Central memory CD4-positive, alpha-beta T cell (primary cell): Measurements from ENCODE around the gene F3.
"Not testable (repeated sequence)": the region's sequence is repeated elsewhere in the genome, so short reads cannot be mapped to it uniquely, and the experiment has no call there.

Experiments used
- DNase-seq: peaks from one replicate; pipeline ENCODE4 v3.0.0; 2022
- total RNA-seq, 3 experiments: gene quantifications; one replicate each; lab custom pipeline; 2026; lab: John Stamatoyannopoulos, UW

F3 gene
- 0 to 0.19 (median 0.14) reads per million in 3 experiments for total RNA-seq

DNA sequence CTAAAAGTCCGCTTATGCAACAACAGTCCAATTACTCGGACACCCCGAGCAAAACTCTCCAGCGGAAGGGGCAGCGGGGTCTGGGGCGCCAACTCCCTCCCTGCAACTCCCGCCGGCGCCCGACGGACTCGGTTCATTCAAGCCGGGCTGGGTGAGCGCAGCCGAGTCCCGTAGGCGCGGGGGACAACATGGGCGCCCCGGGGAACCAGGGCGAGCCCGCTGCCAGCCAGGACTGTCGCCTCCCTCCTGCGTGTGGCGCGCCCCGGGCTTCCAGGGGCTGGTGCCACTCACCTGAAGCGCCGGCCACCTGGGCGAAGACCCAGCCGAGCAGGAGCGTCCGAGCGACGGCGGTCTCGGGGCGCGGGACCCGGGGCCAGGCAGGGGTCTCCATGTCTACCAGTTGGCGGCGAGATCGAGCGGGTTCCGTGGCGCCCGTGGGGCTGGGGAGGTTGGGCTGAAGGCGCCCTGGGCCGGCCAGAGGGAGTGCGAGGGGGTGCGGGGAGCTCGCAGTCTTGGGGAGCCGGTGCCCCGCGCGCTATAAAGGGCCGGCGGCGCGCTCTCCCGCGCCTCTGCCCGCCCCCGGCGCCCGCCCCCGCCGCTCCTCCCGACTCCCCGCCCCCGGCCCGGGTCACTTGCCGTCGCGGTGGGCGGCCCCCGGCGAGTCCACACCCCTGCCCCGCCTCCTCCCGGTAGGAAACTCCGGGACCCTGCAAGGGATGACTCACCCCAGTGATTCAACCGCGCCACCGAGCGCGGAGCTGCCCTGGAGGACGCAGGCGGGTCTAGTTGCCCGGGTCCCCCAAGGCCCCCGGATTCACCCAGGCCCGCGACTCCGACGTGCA lies at the start of gene F3:
Gene F3, minus strand, starts transcription at position 514 of the 842 bp plus-strand sequence. Its CDS starts 123 bp downstream, at position 391.
- DNase-seq, result peak; percentile 1

DNA sequence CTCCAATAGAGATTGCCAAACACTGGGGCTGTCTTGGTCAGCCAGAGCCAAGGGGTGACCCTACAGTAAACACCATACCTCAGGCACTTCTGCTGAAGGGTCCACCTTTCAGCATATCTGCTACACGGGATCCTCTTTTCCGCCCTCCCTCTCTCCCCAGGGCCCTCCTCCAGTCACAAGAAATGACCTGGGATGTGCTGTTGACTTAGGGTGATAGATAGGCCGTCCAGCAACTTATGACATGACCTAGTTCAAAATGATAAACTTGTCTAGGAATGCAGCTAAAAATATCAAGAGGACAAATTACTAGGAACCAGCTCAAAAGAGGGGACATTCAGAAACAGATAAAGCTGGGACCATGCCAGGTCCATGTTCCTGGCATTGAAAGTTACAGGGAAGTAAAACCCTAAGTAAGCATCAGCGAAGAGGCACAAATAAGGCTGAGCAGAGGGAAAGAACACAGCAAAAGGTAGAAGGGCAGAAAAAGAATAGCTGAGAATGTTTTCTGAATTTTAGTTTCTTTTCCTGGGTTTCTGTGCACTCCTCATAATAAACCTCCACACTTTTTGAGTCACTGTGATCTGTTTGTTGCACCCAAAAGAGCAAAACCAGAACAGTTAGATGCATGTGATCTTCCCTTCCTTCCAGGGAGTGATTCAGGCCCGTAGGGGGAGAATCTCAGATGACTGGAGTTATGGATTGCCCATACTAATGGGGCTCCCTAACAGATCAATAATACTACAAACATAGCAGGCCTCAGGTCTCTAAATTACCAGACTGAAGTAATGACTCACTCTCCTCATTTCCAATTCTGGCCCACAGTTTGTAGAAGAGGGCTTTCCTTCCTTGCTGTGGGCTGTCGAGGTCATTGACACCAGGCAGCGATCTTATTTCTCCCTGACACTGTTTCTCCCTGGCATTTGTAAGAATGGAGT lies 48.9 kb upstream of the F3 start:
- no peak for DNase-seq

DNA sequence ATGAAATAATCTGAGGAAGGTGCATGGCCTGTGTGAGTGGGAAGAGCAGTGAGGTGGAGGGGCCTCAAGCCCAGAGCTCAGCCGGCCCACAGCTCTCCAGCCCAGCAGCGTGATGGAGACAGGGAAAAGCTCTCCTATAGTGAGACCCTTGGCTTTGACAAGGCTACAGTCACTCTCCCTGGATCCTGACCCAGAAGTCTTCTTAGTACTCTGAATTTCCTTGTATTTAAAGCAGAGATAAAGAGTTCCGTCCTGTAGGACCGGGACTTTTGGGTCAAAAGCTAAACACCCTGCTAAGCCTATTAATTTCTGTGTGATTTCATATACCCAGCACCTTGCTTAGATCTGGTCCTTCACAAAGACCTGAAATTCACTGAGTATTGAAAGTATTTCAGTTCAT lies 48.2 kb upstream of the F3 start:
- DNase-seq, result no peak

DNA sequence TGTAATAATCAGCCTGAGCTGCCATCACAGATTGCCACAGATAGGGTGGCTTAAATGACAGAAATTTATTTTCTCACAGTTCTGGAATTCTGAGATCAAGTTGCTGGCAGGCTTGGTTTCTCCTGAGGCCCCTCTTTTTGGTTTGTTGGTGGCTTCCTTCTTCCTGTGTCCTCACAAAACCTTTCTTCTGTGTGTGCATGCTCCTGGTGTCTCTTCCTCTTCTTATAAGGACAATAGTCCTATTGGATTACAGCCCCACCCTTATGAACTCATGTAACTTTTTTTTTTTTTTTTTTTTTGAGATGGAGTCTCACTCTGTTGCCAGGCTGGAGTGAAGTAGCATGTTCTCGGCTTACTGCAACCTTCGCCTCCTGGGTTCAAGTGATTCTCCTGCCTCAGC lies 41.0 kb upstream of the F3 start:
- no peak for DNase-seq

DNA sequence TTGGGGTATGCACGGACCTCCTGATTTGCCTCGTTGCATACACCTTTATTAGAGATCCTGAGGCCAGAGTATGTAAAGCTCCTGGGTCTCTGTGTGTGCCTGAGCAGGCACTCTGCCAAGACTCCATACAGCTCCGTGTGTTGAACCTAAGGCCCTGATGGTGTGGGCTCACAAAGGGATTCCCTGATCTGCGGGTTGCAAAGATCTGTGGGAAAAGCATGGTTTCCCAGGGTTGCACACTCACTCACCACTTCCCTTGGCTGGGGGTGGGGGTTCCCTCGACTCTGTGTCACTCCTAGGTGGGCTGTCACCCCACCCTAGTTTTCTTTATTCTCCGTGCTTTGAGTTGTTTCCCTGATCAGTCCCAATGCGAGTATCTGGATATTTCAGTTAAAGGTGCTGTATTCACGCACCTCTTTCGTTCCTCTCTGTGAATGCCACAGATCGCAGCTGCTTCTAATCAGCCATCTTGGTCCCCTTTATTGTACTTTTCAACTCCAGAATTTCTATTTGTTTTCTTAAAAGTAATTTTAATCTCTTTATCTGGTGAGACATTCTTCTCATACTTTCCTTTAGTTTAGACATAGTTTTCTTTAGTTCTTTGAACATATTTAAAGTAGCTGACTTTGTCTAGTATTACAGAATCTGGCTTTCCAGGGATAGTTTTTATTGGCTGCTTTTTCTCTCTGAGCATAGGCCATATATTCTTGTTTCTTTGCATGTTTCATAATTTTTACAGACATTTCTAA lies 39.0 kb upstream of the F3 start:
- DNase-seq, result no peak

DNA sequence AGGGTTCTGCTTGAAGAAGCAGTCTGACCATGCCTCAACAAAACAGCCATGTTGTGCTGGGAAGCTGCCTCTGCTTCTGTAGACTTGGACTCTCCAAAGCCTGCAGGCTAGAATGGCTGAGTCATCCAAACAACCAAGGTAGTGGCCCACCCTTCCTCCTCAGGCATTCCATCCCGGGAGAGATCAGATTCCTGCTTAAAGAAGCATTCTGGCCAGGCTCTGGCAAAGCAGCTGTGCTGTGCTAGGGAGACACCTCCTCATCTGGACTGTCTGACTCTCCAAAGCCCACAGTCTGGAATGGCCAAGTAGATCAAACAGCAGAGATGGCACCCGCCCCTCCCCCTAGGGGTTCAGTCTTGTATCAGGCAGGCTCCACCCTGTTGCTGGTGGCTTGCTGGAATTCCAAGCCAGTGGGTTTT lies 38.3 kb upstream of the F3 start:
- no peak for DNase-seq

DNA sequence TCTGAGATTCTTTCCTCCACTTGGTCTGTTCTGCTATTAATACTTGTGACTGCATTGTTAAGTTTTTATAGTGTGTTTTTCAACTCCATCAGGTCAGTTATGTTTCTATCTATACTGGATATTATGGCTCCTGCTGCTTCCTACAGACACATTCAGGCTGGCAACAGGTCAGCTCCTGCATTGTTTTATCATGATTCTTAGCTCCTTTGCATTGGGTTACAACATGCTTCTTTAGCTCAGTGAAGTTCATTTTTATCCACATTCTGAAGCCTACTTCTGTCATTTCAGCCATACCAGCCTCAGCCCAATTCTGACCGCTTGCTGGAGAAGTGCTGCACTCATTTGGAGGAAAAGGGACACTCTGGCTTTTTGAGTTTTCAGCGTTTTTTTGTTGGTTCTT lies 37.3 kb upstream of the F3 start:
- no peak for DNase-seq

DNA sequence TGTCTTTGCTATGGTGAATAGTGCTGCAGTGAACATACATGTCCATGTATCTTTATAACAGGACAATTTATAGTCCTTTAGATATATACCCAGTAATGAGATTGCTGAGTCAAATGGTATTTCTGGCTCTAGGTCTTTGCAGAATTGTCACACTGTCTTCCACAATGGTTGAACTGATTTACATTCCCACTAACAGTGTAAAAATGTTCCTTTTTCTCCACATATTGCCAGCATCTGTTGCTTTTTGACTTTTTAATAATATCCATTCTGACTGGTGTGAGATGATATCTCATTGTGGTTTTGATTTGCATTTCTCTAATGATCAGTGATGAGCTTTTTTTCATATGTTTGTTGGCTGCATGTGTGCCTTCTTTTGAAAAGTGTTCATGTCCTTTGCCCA lies 32.4 kb upstream of the F3 start:
- DNase-seq, result not testable (repeated sequence)

DNA sequence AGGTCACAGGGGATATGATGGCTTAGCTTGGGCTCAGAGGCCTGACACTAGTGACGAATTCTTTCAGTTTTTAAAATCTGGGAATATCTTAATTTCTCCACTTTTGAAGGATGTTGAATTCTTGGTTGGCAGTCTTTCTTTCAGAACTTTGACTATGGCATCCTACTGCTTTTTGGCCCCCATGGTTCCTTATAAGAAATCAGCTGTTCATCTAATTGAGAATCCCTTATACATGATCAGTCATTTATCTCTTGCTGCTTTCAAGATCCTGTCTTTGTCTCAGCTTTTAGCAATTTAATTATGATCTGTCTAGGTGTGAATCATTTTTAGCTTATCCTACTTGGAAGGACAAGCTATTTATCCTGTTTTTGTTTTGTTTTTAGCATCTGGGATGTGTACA lies 31.2 kb upstream of the F3 start:
- no peak for DNase-seq

DNA sequence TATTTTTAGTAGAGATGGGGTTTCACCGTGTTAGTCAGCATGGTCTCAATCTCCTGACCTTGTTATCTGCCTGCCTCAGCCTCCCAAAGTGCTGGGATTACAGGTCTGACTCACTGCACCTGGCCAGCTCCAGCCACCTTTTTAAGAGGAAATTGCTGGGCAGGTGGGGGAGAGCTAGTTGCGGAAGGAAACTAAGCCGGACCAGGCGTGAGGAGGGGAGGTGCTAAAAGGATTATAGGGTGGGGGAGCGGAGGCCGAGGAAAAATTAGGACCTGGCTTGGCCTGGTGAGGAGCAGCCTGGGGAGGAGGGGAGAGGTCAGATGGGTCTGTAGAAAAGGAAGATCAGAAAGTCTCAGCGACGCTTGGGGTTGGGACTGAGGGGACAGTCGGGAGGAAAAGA lies 29.4 kb upstream of the F3 start:
- DNase-seq, result not testable (repeated sequence)

DNA sequence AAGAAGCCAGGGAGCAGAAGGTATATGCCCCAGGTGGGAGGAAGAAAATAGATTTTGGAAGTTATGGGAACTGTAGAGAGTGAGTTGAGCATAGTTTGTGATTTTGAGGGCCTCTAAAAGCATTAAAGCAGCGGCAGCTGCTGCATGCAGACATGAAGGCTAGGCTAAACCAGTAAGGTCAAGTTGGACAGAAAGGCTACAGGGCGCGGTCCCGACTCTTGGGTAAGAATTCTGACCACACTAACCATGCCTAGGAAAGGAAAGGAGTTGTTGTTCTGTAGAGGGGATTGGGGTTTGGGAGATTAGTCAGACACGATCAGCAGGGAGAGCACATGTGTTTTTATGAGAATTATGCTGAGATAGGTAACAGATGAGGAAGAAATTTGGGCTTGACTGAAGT lies 27.2 kb upstream of the F3 start:
- DNase-seq, result not testable (repeated sequence)

DNA sequence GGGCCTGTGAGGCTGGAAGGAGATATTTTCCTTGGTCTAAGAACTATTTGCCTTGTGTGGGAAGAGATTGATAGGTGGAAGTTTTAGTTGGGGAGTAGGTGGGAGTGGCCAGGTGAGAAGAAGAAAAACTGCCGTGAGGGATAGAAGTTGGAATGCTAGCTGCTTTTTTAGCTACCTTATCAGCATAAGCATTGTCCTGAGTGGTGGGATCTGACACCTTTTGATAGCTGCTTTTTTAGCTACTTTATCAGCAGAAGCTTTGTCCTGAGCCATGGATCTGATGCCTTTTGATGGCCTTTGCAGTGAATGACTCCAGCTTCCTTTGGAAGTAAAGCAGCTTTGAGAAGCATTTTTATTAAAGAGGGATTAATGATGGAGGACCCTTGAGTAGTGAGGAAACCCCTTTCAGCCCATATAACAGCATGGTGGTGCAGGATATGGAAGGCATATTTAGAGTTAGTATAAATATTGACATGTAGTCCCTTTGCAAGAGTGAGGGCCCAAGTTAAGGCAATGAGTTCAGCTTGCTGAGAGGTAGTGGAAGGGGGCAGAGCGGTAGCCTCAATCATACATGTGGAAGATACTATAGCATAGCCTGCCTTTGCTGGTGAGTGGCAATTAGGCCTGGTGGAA lies 26.5 kb upstream of the F3 start:
- DNase-seq, result not testable (repeated sequence)

DNA sequence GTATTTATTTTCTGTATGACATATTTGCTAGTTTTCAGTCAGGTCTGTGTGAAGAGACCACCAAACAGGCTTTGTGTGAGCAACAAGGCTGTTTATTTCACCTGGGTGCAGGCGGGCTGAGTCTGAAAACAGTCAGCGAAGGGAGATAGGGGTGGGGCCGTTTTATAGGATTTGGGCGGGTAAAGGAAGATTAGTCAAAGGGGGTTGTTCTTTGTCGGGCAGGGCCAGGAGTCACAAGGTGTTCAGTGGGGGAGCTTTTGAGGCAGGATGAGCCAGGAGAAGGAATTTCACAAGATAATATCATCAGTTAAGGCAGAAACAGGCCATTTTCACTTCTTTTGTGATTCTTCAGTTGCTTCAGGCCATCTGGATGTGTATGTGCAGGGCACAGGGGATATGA lies 24.9 kb upstream of the F3 start:
- DNase-seq, result not testable (repeated sequence)

DNA sequence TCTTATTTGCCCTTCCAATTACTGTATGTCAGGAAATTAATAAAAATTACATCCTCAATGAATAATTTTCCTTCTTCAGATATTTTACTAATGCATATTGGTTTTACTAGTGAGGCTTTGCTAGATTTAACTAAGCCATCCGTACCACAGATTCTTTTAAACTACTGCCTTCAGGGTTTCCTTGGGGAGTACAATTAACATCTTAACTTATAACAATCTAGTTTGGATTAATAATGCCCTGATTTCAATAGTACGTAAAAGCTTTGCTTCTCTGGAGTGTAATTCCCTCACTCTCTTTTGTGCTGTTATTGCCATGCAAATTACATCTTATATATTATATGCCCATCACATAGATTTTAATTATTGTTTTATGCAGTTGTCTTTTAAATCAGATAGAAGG lies 24.3 kb upstream of the F3 start:
- no peak for DNase-seq

DNA sequence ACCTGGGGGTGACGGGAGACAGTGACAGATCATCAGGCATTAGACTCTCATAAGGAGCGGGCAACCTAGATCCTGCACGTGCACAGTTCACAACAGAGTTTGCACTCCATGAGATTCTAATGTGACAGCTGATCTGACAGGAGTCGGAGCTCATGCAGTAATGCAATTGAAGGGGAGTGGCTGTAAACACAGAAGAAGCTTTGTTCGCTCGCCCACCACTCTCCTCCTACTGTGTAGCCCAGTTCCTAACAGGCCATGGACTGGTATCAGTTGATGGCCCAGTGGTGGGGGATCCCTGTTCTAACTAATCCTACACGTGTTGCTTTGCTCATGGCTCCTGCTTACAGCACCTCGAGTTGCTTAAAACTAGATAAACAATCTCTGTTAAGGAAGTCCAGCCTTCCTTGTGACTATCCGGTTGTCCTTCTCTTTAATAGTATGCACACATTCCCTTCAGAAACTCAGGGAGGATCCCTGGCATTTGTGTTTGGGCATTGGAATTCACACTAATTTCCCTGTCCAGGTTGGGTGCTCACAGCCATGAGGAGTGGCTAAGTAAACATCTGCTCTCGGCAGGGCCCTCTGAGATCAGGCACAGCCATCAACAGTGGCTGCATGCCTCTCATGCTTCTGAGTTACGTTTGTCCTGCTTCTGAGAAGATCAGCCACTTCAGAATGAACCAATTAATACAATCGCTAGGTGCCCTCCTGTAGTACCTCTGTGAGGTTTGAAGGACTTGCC lies 21.1 kb upstream of the F3 start:
- DNase-seq, result no peak

DNA sequence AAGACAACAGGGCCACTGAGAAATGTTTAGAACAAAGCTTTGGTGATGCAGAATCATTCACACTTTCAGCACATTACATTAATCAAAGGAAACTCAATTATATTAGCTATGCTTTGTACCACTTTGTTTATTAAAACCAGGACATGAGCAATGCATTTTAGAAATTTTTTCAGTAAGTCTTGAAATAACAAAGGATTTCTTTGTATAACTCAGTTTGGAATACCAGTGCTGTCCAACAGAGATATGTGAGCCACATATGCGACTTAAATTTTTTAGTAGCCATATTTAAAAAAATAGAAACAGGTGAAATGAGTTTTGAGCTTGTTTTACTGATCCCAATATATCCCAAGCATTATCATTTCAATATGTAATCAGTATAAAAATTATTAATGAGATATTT lies 18.8 kb upstream of the F3 start:
- DNase-seq, result no peak

DNA sequence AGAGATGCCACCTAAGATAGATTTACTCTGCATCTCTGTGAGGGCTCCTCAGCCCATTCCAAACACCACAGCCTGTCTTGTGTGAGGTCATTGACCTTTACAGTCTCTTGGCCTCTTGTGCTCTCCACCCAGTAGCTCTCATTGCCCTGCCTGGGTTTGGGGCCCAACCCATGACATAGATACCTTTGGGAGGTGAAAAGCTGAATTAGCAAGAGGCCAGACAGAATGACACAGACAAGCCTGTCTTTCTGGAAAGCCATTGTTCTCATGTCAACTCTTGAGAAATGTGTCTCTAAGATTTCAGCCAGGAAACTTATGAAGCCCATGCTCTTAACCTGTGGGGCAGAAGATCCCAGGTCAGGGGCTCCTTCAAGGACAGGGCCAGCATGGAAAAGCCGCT lies 18.4 kb upstream of the F3 start:
- no peak for DNase-seq

DNA sequence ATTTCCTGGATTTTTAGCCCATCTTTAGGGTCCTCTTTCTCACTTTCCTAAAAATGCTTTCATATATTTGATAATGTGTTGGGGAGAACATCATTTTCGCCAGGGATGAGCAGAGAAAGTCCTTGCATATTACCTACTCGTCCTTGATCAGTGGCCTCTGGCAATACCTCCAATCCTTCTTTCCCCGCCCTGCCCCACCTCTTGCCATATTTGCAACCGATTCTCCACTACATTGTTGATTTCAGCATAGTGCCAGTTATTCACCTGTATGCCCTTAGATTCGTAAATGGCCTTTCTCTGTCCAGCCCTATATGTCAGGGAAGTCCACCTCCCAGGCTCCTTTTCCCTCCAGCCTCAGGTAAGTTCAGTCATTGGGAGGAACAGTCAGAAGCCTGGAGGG lies 13.5 kb upstream of the F3 start:
- no peak for DNase-seq

DNA sequence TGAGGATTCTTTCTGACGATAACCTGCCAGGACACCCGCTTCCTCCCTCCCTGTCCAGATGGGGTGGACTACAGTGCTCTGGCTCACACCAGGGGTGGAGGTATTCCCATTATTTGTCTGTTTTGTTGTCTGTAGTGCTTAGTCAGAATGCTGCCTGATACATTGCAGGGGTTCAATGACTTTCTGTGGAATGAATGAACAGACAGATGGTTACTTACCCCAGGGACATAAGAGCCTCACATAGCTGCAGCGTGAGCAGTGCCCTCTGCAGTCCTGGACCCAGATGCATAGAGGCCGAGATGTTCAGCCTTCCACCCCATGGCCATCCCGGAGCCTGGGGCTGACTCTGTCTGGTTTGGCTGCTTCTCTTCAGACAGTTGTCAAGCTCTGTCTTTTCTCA lies 13.0 kb upstream of the F3 start:
- DNase-seq, result no peak

DNA sequence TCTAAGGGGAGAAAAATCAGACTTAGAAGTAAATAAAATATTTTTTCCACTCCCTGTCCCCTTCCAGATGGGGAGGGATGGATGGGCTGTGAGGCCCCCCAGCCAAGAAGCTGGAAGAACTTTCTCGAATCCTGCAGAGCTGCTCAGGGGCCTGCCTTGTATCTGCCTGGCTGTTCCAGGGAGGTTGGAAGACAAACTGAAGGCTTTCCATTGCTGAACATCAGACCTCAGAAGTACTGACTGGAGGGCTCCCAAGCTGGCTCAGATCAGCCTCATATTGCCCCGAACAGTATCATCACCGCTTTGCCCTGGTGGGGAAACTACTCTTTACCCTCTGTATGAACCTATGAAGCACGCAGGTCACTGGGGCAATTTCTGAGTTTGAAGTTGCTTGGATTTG lies 12.4 kb upstream of the F3 start:
- DNase-seq, result no peak

DNA sequence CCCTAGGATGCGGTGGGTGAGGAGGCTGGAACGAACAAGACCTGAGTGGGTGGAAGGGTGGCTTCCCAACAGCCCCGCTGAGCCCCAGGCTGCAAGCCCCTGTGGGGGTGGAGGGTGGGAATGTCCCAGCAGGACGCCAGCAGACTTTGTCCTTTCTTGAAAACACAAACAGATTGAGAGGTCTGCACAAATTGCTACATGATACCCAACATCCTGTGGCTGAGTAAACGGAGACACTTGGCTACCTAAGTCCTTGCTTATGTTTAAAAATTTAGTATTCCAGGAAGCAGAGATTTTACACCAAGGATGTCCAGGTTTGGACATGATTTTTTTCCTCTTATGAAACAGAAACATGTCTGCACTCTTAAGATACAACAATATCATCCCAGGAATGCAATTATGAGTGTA lies 11.8 kb upstream of the F3 start:
- no peak for DNase-seq

DNA sequence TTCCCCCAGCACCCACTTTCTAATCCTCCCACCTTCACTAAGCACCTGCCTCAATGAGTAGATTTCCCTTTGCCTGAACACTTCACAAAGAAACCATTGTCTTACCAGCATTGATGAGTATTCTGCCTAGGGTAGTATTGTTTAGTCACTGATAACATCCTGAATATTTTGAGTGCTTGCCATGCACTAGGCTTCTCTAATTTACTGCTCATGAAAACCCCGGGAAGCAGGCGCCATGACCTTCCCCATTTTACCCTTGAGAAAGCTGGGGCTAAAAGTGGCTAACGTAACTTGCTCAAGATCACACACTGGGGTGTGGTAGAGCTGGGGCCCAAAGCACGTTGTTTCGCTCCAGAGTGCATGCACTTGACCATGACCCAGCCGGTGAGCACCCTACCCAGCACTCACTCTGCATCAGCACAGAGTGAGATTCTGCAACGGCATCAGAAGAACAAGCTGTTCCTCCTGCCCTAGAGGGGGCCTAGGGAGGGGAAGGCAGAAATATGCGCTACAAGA lies 10.6 kb upstream of the F3 start:
- no peak for DNase-seq
